Stimulated activated CD8-positive, alpha-beta memory T cell treated with anti-CD3 and anti-CD28 coated beads, Interleukin-15, amount 100 ng/mL, for 1 hour (primary cell): ENCODE measurements around the gene TMPRSS4.

Experiments used
- DNase-seq: peaks from one replicate; pipeline ENCODE4 v3.0.0-alpha.2; 2020; ENCODE audit warnings: low read depth

TMPRSS4 gene

DNA sequence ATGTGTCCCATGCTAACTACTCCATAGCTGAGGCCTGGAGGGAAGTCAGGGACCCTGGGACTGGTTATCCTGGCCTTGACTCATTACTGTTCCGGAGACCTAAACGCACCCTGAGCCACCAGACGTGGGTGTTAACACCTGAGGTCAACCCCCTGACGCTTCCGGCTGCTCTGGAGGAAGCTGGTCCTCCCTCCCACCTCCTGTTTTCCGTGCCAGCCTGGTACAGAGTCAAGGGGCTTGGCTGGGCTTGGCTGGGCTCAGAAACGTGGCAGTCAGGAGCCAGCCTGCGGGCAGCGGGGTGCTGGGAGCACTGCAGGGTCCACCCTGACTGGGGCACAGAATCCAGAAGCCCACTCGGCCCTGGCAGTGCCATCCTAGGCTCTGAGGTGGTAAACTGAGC is 2.6 kb downstream of the TMPRSS4 start:
- DNase-seq: no peak

DNA sequence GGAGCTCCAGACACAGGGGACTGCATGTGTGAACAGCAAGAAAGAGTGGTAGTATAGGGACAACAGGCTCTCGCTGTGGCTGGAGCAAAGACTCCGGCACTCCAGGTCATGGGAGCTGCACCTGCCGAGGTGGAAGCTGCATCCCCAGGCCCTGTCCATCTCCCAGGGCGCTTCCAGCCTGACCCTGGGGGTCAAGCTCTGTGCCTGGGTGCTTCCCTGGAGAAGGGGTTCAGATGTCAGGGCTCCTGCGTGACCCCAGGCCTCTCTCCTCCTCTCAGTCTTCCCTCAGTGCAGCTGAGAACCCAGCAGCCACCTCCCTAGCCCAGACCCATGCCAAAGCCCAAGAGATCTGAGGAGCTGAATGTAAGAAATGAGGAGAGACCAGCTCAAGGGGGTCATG is 3.4 kb downstream of the TMPRSS4 start:
- DNase-seq: no peak

DNA sequence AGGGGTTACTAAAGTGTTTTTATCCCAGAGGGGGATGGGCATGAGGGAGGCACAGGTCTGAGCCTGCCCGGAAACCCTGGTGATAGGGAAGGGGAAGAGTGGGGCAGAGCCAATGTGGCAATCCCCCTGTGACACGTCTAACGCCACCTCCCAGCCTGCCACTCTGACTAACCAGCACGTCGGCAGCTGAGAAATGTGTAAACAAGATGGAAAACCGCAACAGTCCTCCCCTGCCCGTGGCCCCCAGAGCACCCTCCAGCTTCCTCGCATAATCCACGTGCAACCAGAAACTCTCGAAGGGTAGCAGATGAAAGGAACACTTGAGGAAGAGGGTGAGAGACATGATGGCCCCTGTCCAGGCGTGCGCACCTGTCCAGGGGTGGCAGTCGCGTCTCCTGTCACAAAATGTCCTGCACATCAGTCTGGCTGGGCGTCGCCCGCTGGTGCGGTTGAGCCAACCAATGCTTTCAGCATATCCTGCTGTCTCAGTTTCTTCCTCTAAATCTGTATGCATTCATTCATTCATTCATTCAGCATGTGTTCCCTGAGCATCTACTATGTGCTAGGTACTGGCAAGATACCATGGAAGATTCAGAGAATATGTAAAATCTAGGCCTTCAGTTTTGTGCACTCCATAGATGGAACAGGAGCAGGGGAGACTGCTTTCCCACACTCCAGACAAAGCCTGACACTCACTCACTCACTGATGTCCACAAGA is 4.5 kb downstream of the TMPRSS4 start:
- no peak for DNase-seq

DNA sequence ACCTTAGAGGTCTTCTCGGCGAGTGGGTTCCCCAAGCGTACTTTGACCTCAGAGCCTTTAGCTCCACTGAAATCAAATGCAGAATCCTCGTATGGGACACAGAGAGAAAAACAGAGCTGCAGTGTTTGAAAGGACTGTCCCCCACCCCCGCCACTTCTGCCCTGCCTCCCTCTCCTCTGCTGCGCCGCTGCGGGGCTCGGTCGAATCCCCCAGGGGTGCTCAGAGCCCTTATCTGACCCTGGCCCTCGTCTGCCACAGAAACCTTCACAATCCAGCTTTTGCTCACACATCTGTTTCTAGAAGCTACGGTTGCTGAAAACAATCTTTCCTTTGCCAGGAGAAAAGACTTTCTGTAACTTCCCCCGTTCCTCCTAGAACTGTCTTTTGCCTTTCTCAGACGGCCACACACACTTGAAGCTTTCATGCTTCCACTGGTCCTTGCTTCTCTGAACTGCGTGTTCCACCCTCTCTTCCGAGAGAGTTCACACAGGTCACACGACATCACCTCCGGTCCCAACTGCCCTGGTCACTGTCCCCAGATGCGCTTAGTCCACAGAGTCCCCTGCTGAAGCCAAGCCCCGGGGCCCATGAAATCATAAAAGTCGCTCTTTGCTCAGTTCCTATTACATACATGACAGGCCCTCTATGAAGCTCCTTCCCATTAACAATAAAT is 6.1 kb downstream of the TMPRSS4 start:
- no peak for DNase-seq

DNA sequence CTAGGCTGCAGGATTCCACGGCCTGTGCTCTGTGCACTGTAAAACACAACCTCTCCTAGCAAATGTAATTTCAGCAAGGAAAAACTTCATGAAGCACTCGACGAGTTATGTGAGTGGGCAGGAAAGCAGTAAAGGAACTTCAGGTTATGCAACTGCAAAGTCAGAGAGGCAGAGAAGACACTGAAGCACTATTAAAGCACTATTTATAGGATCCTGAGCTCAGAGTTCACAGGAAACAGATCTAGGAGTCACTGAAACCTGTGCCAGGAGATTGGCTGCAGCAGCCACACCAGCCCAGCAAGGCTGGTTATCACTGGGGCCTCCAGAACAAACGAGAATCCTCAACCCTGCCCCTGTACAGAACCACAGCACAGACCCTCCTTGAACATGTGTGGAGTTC is 7.4 kb downstream of the TMPRSS4 start:
- no peak for DNase-seq

DNA sequence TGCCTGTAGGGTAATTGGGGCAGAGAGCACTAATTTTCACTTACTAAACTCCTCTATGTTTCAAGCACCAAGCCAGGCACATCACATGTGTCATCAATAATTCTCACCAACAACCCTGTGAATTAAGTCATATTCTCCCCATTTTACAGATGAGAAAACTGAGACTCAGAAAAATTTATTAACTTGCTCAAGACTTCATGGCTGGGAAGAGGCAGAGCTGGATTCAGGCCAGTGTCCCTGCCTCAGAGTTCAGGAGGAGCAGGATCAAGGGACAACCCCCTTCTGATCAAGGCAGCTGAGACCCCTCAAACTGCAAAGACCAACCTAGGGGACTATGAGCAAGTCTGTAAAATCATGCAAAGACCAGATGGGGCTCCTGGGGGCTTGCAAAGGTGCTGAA is 7.8 kb downstream of the TMPRSS4 start:
- DNase-seq: no peak

DNA sequence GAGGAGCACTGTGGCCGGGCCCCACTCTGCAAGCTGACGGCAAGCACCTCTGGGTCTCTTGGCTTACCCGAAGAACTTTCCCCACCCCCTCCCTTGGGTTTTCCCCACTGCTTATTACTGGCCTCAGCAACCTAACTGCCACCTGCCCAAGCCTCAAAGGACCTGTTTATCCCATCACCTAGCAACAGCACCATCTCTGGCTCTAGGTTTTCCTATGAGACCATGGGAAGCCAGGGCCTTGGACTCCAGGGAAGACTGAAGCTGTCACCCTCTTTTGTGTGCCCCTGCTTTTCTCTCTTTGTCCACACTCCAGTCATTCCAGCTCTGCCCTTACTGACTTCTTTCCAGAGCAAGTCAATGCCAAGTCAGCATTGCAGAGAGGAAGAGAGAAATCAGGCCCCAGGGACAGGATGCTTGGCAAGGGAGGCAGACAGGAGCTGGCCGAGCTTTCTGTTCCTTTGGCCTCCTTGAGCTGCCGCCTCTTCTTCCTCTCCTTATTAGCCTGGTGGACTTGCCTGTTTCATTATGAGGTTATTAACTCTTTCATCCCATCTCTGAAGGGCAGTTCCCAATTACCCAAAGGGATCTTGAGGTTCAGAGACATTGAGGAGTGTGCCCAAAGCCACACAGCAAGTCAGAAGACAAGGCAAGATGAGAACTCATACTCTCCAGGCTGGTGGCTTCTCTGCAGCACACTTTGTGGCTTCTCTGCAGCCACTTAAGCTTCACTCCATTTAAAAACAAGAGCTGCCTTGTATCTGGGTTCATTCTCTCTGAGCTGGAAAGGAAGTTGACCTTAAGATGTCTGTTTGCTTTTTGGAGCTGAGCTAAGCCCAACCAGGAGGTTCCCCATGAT is 10.3 kb downstream of the TMPRSS4 start, which contains the start of gene SMIM35:
Gene SMIM35 (minus strand): TSS at position 51 of the 856 bp plus-strand sequence. CDS start 206 bp downstream, outside the sequence.
- DNase-seq: no peak

DNA sequence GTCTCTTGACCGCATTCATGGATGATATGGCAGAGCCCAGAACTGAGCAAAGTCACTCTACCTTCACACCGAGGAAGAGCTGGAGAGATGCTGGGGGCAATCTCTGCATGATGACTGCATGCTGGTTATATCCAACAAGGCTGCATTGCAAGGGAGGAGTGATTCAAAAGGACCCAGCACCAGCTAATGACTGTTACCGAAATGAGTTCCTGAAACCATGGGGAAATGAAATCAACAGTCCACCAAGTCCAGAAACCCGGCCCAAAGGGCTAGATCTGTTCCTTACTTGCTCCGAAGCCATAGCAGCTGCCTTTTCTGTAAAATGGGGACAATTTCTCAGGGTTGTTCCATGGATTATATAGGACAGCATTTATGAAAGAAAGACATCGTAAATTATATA is 11.1 kb downstream of the TMPRSS4 start:
- no peak for DNase-seq

DNA sequence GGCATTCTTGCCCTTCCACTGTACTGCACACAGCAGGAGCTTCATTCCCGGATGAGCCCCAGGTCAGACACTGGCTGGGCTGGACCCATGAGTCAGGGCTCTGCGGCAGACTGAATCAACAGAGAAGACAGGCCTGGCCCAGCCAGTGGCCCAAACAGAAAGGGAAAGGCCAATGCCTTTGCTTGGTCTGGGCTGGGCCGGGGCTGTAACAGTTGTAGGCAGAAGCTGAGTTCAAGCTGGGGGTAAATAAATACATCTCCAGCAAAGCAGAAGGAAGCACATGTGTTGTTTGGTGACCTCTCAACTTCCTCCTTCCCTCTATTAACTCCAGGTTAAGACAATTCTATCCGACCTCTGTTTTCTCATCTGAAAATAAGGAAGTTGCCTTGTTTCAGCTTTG is 11.7 kb downstream of the TMPRSS4 start:
- DNase-seq: no peak

DNA sequence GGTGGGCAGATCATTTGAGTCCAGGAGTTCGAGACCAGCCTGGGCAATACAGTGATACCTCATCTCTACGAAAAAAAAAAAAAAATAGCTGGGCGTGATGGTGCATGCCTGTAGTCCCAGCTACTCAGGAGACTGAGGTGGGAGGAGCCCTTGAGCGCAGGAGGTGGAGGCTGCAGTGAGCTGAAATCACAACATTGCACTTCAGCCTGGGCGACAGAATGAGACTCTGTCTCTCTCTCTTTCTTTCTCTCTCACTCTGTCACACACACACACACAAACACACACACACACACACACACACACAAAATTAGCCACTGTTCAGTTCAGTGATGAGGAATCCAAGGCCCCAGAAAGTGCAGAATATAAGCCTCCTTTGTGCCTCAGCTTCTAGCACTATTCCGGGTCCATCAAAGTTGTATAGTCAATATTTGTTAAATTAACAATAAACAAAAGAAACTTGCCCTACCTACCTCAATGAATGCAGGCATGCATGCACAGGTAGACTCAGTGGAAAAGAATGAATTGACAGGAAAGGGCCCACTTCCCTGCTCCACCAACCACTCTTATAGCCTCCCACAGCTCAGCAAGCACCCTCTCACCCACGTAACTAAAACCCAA is 13.8 kb downstream of the TMPRSS4 start:
- DNase-seq: no peak

DNA sequence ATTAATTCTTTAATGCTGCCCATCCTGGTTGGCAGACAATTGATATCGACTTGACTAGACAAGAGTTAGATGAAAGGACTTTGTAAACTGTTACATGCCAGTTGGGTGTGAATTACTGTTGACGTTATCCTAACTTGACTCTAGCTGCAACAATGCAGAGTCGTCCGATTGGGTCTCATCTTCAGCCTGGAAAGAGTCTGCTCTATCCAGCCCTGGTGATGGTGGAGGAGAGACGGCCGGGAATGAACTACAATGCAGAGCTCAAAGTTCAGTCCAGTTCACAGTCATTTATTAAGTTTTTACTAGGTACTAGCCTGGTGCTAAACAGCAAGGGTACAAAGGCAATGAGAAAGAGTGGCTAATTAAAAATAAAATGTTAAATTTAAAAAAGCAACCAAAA is 14.8 kb downstream of the TMPRSS4 start:
- no peak for DNase-seq

DNA sequence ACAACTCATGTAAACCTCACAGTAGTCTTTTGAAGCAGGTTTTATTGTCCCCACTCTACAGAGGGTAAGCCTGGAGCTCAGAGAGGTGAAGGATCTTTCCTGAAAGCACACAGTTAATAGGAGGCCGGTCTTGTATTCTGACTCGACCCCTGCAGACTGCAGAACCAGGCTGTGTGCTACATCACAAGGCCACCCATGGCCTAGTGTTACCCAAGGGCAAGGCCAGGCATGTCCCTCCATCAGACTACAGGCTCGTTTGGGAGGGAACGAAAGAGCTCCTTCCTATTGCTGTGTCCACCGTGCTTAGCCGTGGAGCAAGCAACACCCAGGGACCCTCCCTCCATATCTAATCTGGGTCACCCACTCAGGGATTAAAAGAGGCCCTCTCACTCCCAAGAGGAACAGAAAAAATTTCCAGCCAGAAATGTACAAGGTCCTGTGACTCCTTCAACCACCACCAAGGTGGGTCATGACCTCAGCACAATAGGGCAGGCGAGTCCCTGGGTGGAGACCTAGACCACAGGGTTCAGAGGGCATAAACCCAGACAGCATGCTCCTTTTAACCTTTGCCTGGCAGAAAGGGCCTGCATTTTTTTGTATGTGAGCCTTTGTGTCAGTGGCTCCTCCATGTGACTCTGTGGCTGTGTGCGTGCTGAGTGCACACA is 16.2 kb downstream of the TMPRSS4 start:
- no peak for DNase-seq

DNA sequence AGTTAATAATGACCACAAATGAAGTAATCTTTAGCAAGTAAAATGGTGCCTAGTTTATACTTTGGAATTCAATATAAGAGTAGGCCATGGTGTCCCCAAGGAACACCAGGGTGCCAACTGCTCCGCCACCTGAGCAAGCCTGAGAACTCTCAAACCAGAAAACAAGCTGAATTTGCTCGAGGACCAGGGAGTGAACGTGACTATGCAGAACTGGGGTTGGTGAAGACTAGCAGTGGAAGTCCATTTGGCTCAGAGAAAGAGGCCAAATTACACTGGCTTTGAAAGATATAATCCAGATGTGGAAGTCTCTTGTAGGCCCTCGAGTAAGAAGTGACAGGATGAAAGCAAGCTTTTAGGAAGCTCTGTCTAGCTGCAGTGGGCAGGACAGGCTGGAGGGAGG is 18.6 kb downstream of the TMPRSS4 start:
- DNase-seq: no peak

DNA sequence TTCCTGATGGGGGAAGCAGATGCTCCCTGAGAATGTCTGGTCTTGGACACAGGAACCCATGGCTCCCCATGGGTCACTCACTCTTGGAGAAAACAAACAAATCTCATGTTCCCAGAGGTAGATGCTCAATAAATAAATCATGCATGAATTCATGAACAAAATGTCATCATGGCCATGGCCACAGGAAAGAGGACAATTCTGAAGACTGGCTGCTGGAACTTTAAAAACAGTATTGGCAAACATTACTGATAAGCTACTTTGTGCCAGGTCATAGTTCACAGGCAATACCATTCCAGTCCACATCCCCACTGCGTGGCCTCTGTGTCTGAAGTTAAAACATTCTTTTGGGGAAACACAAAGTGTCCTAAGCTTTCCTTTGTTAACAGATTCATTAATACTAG is 19.1 kb downstream of the TMPRSS4 start:
- DNase-seq: no peak

DNA sequence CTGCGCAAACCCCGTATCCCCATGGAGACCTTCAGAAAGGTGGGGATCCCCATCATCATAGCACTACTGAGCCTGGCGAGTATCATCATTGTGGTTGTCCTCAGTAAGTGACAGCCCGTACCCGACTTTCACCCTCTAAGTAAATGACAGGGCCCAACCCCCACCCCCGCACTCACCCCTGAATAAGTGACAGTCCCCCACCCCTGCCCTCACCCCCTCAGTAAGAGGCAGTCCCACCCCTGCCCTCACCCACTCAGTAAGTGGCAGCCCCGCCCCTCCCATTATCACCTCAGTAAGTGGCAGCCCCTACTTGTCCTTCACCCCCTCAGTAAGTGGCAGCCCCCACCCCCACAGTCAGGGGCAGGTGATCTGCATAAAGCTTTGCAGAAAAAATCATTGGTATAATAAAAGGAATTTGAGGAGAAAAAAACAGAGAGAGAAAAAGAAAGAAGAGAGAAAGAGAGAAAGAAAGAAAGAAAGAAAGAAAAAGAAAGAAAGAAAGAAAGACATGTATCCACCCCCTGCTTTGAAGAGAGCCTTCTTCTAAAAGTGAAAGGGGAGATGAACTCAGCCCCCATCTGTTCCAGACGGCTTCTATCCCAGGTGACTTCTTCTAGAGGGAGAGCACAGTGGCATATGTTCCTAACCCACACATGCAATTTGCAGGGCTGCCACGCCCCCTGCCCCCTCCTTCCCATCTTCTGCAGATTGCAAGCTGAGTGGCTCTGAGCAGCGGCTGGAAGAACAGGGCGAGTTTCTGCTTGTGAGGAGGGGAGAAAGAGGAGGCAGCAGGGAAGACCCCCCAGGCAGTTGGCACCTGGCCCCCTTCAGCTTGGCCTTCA is 22.3 kb downstream of the TMPRSS4 start:
- DNase-seq: no peak

DNA sequence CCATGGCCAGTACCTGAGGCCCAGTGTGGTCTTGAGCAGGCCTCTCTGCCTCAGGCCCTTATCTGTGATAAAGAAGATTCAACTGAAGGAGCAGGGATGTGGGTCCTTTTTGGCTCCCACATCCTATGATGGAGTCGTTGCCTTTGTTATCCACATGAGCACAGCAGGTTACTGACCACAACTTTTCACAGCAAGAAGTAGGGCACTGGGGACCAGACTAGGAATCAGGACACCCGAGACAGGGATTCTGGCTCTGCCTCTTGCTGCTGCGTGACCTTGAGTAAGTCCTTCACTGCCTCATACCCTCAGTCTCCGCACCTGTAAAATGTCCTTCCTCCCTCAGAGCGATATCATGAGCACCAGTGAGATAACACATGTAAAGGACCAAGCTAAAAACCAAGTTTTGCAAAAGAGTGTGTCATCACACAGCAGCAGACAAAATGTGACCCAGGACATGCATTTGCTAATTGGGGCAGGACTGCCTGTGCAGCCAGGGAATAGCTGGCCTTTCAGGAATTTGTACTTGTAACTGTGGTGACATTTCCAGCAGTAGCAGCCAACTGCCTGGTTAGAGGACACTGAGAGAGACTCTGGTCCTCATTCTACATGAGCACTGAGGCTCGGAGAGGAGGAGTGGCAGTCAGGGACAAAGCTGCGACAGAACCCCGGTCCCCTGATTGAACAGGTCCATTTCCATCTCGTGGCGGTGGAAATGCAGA is 23.1 kb downstream of the TMPRSS4 start:
- DNase-seq: no peak

DNA sequence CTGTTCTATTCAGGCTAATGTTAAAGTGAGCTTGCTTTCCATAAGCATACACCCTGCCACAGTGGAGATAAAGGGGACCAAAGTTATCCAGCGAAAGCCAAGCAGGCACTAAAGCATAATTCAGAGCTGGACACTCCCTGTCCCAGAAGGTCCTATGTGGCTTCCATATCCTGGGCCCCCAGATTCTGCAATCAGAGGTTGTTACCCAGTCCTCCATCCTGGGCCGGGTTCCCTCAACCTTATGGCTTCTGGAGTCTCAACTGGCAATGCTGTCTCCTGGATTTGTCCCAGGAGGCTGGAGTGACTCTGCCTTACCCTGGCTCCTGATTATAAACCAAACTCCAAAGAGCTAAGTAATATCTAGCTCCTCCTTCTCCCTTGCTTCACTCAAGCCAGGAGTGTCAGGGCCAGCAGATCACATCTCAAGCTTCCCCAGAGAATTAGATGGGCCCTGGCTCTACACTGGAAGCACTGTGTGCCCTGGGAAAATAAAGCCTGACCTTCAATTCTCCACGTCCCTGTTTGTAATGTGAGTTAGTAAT is 23.9 kb downstream of the TMPRSS4 start:
- DNase-seq: no peak

DNA sequence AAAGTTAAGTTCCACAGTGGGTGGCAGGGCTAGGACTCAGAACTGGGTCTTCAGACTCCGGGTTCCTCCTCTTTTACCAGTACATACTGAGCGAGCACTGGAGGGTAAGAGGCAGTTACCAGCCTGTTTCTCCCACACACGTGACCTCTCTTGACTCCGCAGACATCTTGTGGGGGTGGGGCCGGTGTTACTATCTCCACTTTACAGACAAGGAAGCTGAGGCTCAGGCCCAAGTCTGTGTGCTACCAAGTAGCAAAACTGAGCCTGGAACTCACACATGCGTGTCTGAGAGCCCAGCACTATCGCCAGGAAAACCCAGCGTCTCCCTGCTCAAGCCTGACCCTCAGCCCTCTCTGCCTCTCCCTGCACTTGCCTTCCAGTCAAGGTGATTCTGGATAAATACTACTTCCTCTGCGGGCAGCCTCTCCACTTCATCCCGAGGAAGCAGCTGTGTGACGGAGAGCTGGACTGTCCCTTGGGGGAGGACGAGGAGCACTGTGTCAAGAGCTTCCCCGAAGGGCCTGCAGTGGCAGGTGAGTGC is 25.9 kb downstream of the TMPRSS4 start:
- DNase-seq: no peak

DNA sequence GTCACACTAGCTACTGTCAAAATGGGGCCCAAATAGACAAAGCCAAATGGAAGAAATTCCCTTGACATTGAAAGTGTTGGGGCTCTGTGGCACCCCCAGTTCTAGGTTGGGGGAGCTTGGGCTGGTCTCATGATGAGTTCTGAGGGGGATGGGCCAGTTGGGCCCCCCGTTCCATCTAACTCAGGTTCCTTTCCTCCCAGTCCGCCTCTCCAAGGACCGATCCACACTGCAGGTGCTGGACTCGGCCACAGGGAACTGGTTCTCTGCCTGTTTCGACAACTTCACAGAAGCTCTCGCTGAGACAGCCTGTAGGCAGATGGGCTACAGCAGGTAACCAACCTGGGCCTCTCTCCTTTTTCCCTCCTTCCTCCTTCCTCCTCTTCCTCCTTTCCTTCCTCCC is 27.6 kb downstream of the TMPRSS4 start:
- no peak for DNase-seq
